Neuronal stem cell (in vitro differentiated cells): Measurements from ENCODE around the gene TRIM10.
A peak's percentile ranks its signal among the peaks of the same experiment; 100 is the strongest.
"Not testable (repeated sequence)": the region's sequence is repeated elsewhere in the genome, so short reads cannot be mapped to it uniquely, and the experiment has no call there.

ENCODE experiments used
- DNase-seq: peaks from one replicate; pipeline ENCODE4 v3.0.0-alpha.2; 2013; ENCODE audit warnings: low spot score
- H2AFZ ChIP-seq: one replicate; pipeline ENCODE4 v1.6.1; 2013; ENCODE audit warnings: mild to moderate bottlenecking, low read length, inconsistent platforms
- H2AK5ac ChIP-seq: 2 replicates; pipeline ENCODE4 v1.6.1; 2013; ENCODE audit warnings: low read depth, mild to moderate bottlenecking, inconsistent platforms, low read length, moderate library complexity, mixed read lengths
- H2BK120ac ChIP-seq: 2 replicates; pipeline ENCODE4 v1.6.1; 2013; ENCODE audit warnings: low read depth, mild to moderate bottlenecking, inconsistent platforms, low read length, moderate library complexity, mixed read lengths
- H2BK12ac ChIP-seq: one replicate; pipeline ENCODE4 v1.6.1; 2013; ENCODE audit warnings: low read length, inconsistent platforms
- H2BK15ac ChIP-seq: 2 replicates; pipeline ENCODE4 v1.6.1; 2013; ENCODE audit warnings: mild to moderate bottlenecking, low read length, inconsistent platforms, mixed read lengths
- H2BK5ac ChIP-seq: one replicate; pipeline ENCODE4 v1.6.1; 2013; ENCODE audit warnings: inconsistent platforms, mild to moderate bottlenecking, low read length, moderate library complexity
- H3K14ac ChIP-seq: one replicate; pipeline ENCODE4 v1.6.1; 2013; ENCODE audit warnings: low read length, inconsistent platforms
- H3K18ac ChIP-seq: 2 replicates; pipeline ENCODE4 v1.6.1; 2013; ENCODE audit warnings: low read length, inconsistent platforms
- H3K23ac ChIP-seq: 2 replicates; pipeline ENCODE4 v1.6.1; 2013; ENCODE audit warnings: low read depth, mild to moderate bottlenecking, mixed read lengths, low read length, inconsistent platforms; ENCODE audit not compliant: poor library complexity
- H3K27ac ChIP-seq: replicated peaks from 3 replicates; pipeline ENCODE4 v1.5.1; 2013; ENCODE audit warnings: low read length, inconsistent platforms
- H3K27me3 ChIP-seq, 3 experiments: 2 replicates each; pipeline ENCODE4 v1.6.1; 2013; ENCODE audit warnings: low read length in 3 of 3, mild to moderate bottlenecking in 2 of 3, inconsistent platforms in 1 of 3, low read depth in 1 of 3, mixed read lengths in 1 of 3, moderate library complexity in 1 of 3; ENCODE audit not compliant: control insufficient read depth in 3 of 3, insufficient read depth in 3 of 3
- H3K36me3 ChIP-seq, 2 donors: replicated peaks in 1 of 2; 2 replicates each; pipeline ENCODE4 v1.6.1; 2013; ENCODE audit warnings: low read length in 2 of 2; ENCODE audit not compliant: control insufficient read depth in 2 of 2, insufficient read depth in 2 of 2
- H3K4ac ChIP-seq: 2 replicates; pipeline ENCODE4 v1.6.1; 2013; ENCODE audit warnings: inconsistent platforms, mild to moderate bottlenecking, low read length, moderate library complexity
- H3K4me1 ChIP-seq, 2 donors: 1 replicate in 1 of 2; 2 replicates in 1 of 2; pipeline ENCODE4 v1.6.1; 2013; ENCODE audit warnings: low read length in 2 of 2, low read depth in 1 of 2; ENCODE audit not compliant: control insufficient read depth in 2 of 2, insufficient read depth in 1 of 2
- H3K4me2 ChIP-seq: one replicate; pipeline ENCODE4 v1.6.1; 2013; ENCODE audit warnings: mild to moderate bottlenecking, low read length, inconsistent platforms; ENCODE audit not compliant: insufficient read depth, poor library complexity, severe bottlenecking
- H3K4me3 ChIP-seq, 2 donors: 2 replicates each; pipeline ENCODE4 v1.5.1; 2013; ENCODE audit warnings: low read length in 2 of 2, mild to moderate bottlenecking in 2 of 2, inconsistent platforms in 1 of 2, moderate library complexity in 1 of 2
- H3K79me1 ChIP-seq: one replicate; pipeline ENCODE4 v1.6.1; 2013; ENCODE audit warnings: low read depth, mild to moderate bottlenecking, inconsistent platforms, low read length, moderate library complexity
- H3K9ac ChIP-seq: one replicate; pipeline ENCODE4 v1.6.1; 2013; ENCODE audit warnings: mild to moderate bottlenecking, low read depth, low read length, inconsistent platforms; ENCODE audit not compliant: poor library complexity
- H3K9me3 ChIP-seq, 2 donors: replicated peaks in 1 of 2; 2 replicates each; pipeline versions ENCODE3 to v1.6.1; 2013; ENCODE audit warnings: low read length in 2 of 2, mild to moderate bottlenecking in 2 of 2, inconsistent platforms in 1 of 2, low read depth in 1 of 2, mixed read lengths in 1 of 2, moderate library complexity in 1 of 2; ENCODE audit not compliant: control insufficient read depth in 2 of 2, insufficient read depth in 1 of 2
- H4K8ac ChIP-seq: one replicate; pipeline ENCODE4 v1.6.1; 2013; ENCODE audit warnings: low read depth, mild to moderate bottlenecking, inconsistent platforms, low read length, moderate library complexity
- H4K91ac ChIP-seq: one replicate; pipeline ENCODE4 v1.6.1; 2013; ENCODE audit warnings: low read length, low read depth, mild to moderate bottlenecking, inconsistent platforms; ENCODE audit not compliant: poor library complexity
- WGBS, 2 donors: extraction: QIAGEN DNeasy Blood & Tissue Kit; methylation state at CpG; one replicate each; pipeline ENCODE4 v1.1.7; 2013; ENCODE audit warnings: missing lambda C conversion rate in 2 of 2, mixed read lengths in 1 of 2; ENCODE audit not compliant: insufficient read length in 2 of 2, insufficient replicate concordance in 1 of 2; ENCODE audit errors: extremely low coverage in 2 of 2; 5-methylcytosine and 5-hydroxymethylcytosine counted together

Gene TRIM10

GRCh38 chr6:30142665-30143064, 18.3 kb downstream of the TRIM10 start:
- DNase-seq, result no peak
- Histone ChIP-seq H2AK5ac (no peak overlapping the region), H3K4me1 (no peaks in the 10 kb centered on the region), H4K91ac (no peak overlapping the region), H3K4me2 (no peak overlapping the region), H2AFZ (no peak overlapping the region), H3K36me3 (no peaks in the 10 kb centered on the region), H2BK120ac (no peak overlapping the region), H2BK15ac (no peak overlapping the region), H4K8ac (no peak overlapping the region), H3K23ac (no peak overlapping the region), H2BK5ac (no peak overlapping the region), H3K27ac (no peak overlapping the region), H3K79me1 (no peaks in the 10 kb centered on the region), H3K9me3 (no peaks in the 10 kb centered on the region), H3K9ac (no peak overlapping the region), H3K27me3 (peaks cover 0 to 48% (median 0%) of the 10 kb centered on the region in 3 experiments), H3K18ac (no peak overlapping the region), H3K14ac (no peak overlapping the region), H3K4me3 (no peak overlapping the region), H3K4ac (no peak overlapping the region), H2BK12ac (no peak overlapping the region)
- no CpG with 5 or more reads among the region's 3 CpGs for WGBS, 2 donors

- not testable (repeated sequence) for H3K79me1 ChIP-seq, H2BK15ac ChIP-seq, H2BK120ac ChIP-seq, H3K23ac ChIP-seq, H2BK5ac ChIP-seq, DNase-seq, H3K4ac ChIP-seq, H3K27ac ChIP-seq, H3K36me3 ChIP-seq, H2AFZ ChIP-seq, H3K4me2 ChIP-seq, H4K8ac ChIP-seq, H2AK5ac ChIP-seq, H2BK12ac ChIP-seq, H3K9me3 ChIP-seq, H3K18ac ChIP-seq, H4K91ac ChIP-seq, H3K14ac ChIP-seq, H3K4me1 ChIP-seq, H3K9ac ChIP-seq, H3K4me3 ChIP-seq
- no CpG with 5 or more reads among the region's 8 CpGs for WGBS, 2 donors
- H3K27me3 ChIP-seq, result peaks cover 0 to 44% (median 0%) of the 10 kb centered on the region in 3 experiments
These were observed 20.8 kb downstream of the TRIM10 start for GRCh38 chr6:30140240-30140639.

GRCh38 chr6:30136570-30137286, 24.3 kb downstream of the TRIM10 start:
- Histone ChIP-seq H3K4me2 (no peak overlapping the region), H3K9me3 (no peaks in the 10 kb centered on the region), H2BK15ac (no peak overlapping the region), H2AFZ (no peak overlapping the region), H2AK5ac (peak overlapping the region; percentile 2), H2BK12ac (no peak overlapping the region), H3K79me1 (no peaks in the 10 kb centered on the region), H3K36me3 (no peaks in the 10 kb centered on the region), H3K4ac (no peak overlapping the region), H3K4me1 (no peaks in the 10 kb centered on the region), H3K4me3 (no peak overlapping the region), H4K8ac (no peak overlapping the region), H3K14ac (no peak overlapping the region), H3K23ac (no peak overlapping the region), H2BK5ac (no peak overlapping the region), H3K18ac (peak overlapping the region; percentile 44), H3K27ac (no peak overlapping the region), H3K9ac (no peak overlapping the region), H3K27me3 (peaks cover 0 to 34% (median 2%) of the 10 kb centered on the region in 3 experiments), H4K91ac (no peak overlapping the region), H2BK120ac (no peak overlapping the region)
- WGBS, 2 donors, result no CpG with 5 or more reads among the region's 11 CpGs
- DNase-seq, result no peak

GRCh38 chr6:30135757-30136156, 25.3 kb downstream of the TRIM10 start, which contains the start of gene TRIM40:
Gene TRIM40 (plus strand): TSS chr6:30136140. CDS start chr6:30137037, 897 bp downstream.
- no peak within 1 kb of the TSS for H3K4me2 ChIP-seq
- H2AFZ ChIP-seq, result no peak within 1 kb of the TSS
- peak within 1 kb of the TSS; percentile 44 for H3K18ac ChIP-seq
- H4K8ac ChIP-seq, result no peak within 1 kb of the TSS
- peaks cover 0 to 30% (median 4%) of the 10 kb centered on the region in 3 experiments for H3K27me3 ChIP-seq
- DNase-seq, result no peak
- no peak within 1 kb of the TSS for H2BK12ac ChIP-seq
- H3K4ac ChIP-seq, result no peak within 1 kb of the TSS
- no peaks in the 10 kb centered on the region for H3K36me3 ChIP-seq
- H3K23ac ChIP-seq, result no peak within 1 kb of the TSS
- no peak within 1 kb of the TSS for H3K4me3 ChIP-seq
- no peak within 1 kb of the TSS for H2BK15ac ChIP-seq
- H2AK5ac ChIP-seq, result peak within 1 kb of the TSS; percentile 2
- H3K9me3 ChIP-seq, result no peaks in the 10 kb centered on the region
- no peak within 1 kb of the TSS for H3K27ac ChIP-seq
- no peaks in the 10 kb centered on the region for H3K79me1 ChIP-seq
- H3K14ac ChIP-seq, result no peak within 1 kb of the TSS
- no peak within 1 kb of the TSS for H2BK120ac ChIP-seq
- H3K4me1 ChIP-seq, result no peaks in the 10 kb centered on the region
- H3K9ac ChIP-seq, result no peak within 1 kb of the TSS
- WGBS, 2 donors, result no CpG with 5 or more reads among the region's 4 CpGs
- no peak within 1 kb of the TSS for H4K91ac ChIP-seq
- no peak within 1 kb of the TSS for H2BK5ac ChIP-seq
